GM18520 (cell line): ENCODE measurements around the gene ABHD15.
"Not testable (repeated sequence)": the region's sequence is repeated elsewhere in the genome, so short reads cannot be mapped to it uniquely, and the experiment has no call there.

ENCODE experiments used
- ATAC-seq: cut with Tn5 transposase; IDR thresholded peaks from one replicate; pipeline ENCODE4 v1.9.1; 2021; ENCODE audit not compliant: unreplicated experiment

The ABHD15 gene

GRCh38 chr17:29571486-29571882 lies 4.6 kb upstream of the ABHD15 start:
- no peak for ATAC-seq

GRCh38 chr17:29570521-29570920 lies 3.7 kb upstream of the ABHD15 start:
- ATAC-seq: no peak

DNA sequence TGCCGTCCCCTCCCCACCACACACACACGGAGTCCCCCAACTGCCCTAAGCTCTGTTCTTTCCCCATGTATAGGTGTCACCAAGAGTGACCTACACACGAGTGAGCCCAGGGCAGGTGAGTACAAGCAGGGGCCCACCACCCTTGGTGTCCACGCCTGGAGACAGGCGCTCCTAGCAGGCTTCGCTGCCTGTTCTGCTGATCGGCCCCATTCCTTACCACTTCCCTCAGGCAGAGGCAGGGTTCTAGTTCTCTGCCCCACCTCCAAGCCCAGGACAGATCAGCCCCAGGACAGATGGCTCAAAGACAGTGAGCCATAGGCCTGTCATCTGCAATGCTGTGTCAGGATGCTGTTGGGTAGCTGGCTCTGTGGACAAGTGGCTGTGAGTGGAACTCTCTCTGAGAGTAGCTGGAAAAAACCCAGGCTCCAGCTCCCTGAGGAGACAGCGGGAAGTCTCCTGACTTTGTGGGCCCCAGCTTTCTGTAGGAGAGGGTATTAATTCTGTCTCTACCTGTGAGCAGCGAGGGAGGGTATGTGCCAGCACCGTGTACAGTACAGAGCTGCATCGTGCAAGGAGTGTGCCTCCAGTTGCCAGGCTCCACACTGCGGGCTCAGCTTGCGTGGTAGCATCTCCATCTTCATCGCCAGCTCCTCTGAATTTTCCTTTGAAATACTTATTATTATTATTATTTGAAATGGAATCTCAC lies 2.6 kb upstream of the ABHD15 start:
- ATAC-seq: no peak

DNA sequence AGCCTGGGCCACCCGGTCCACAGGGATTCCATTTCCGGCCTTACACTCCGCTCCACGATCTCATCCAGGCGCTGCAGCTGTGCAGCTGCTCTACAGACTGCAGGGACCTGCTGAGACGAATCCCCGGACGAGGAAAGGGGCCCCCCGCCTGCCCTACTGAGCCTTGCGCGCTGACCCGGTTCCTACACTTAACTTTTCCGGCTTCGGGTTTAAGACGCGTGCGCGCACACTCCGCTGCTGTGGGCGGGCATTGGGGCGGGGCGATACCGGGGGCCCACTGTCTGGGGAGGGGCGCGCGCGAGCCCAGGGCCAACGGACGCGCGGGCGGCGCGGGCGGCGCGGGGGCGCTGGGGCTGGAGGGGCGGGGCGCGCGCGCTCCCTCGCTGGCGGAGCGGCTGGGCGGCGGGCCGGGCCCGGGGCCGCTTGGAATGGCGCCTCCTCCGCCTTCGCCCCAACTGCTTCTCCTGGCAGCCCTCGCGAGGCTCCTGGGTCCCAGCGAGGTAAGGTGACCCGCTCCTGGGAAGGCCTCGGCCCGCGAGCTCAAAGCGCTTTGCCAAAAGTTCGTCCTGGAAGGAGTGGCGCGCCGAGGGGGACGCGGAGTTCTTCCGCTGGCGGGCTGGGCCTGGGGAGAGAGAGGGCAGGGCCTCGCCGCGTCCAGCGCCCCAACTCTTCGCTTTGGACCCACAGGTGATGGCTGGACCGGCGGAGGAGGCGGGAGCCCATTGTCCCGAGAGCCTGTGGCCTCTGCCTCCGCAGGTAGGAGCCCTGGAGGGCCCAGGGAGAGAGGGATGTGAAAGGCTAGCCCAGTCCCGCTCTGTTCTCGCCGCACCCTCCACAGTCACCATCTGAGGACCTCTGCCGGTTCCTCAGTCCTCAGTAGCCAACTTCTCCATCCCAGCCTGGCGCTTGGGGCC lies 1.8 kb upstream of the ABHD15 start, which contains the start of gene TP53I13:
Gene TP53I13 (plus strand): TSS at position 371 of the 914 bp plus-strand sequence. CDS start 58 bp downstream, at position 429.
- ATAC-seq: peak; percentile 27

GRCh38 chr17:29567554-29568330 lies 905 bp upstream of the ABHD15 start:
- ATAC-seq: peak; percentile 32

DNA sequence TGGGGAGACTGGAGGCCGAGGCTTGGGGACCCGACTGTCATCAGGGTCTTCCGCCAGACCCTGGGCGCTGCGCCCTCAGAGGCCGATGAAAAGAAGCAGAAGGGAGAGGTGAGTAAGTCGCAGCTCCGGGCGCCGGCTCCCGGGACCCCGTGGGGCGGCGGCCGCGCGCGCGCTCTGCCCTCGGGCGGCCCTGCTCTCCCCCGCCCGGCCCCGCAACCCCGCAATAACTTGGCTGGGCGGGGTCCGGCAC lies 392 bp upstream of the ABHD15 start:
- no peak for ATAC-seq

GRCh38 chr17:29565643-29566472 lies 979 bp downstream of the ABHD15 start:
- no peak for ATAC-seq

GRCh38 chr17:29563816-29564215 lies 3.0 kb downstream of the ABHD15 start:
- ATAC-seq: no peak

GRCh38 chr17:29562615-29563014 lies 4.2 kb downstream of the ABHD15 start:
- ATAC-seq: no peak

GRCh38 chr17:29561554-29562517 lies 5.0 kb downstream of the ABHD15 start:
- no peak for ATAC-seq

DNA sequence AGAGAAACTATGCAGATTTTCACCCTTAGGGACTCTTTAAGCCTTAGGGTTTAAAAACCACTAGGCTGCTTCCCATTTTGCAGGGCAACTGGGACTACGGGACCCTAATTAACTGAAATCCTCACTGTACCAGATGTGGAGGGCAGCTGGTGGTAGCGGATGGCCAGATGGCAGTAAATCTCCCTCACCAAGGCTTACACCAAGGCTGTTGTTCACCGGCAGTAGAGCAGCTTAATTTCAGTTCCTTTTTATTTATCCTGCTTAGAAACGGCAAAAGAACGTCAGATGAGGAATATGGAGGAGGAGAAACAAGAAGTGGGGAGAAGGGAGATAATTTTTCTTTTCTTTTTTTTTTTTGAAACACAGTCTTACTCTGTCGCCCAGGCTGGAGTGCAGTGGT lies 6.5 kb downstream of the ABHD15 start:
- ATAC-seq: no peak

GRCh38 chr17:29559640-29560039 lies 7.2 kb downstream of the ABHD15 start:
- ATAC-seq: no peak

GRCh38 chr17:29558139-29558538 lies 8.7 kb downstream of the ABHD15 start:
- not testable (repeated sequence) for ATAC-seq

DNA sequence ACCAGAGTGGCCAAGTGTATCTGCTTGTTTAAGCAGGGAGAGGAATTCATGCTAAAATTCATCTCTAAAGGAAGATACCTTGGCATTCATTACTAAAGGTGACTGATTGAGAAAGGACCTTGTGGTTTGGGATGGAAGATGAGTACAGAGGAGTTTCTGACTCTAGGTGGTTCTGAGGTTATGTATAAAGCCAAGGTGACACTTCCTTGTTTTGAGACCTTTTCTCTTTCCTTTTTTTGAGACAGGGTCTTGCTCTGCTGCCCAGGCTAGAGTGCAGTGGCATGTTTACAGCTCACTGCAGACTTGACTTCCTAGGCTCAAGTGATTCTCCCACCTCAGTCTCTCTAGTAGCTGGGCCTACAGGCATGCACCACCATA lies 9.1 kb downstream of the ABHD15 start:
- no peak for ATAC-seq

- ATAC-seq: no peak
These were observed 9.6 kb downstream of the ABHD15 start for GRCh38 chr17:29557085-29557738.

GRCh38 chr17:29555840-29556239 lies 11.0 kb downstream of the ABHD15 start:
- ATAC-seq: no peak

GRCh38 chr17:29549177-29549923 lies 17.5 kb downstream of the ABHD15 start:
- ATAC-seq: no peak

DNA sequence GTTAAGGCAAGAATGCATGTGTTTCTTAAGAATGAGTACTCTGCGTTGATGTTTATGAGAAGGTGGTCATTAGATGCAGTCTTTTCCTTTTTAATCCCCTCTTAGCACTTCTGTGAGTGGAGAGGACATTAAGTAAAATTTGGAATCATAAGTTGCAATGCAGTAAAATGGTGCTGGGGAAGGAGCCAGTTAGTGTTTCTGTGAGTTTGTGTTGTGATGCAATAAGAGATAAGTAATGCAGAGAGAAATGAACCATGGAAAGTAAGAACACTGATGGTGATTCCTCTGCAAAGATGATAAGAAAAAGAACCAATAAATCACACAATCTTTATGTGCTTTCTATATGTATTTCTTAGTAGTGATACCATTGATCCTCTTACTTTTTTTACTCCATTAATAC lies 20.0 kb downstream of the ABHD15 start:
- ATAC-seq: no peak
